Neural cell (in vitro differentiated cells): ENCODE measurements around the gene CAPN13. TPM values are rescaled to one million over a fixed set of nuclear protein-coding genes. Genes with fewer than 3 reads are reported as not detected.

Experiments used
- H2AFZ ChIP-seq: fragments of 200-600, 300-800 bp; sonication (generic), shearing (Covaris generic); 2 replicates; pipeline ENCODE4 v1.6.0; 2014; ENCODE audit warnings: low read depth, mild to moderate bottlenecking, antibody characterized with exemption, low read length, moderate library complexity
- H3F3A ChIP-seq: fragments of 200-600 bp; shearing (Covaris generic); 2 replicates; pipeline ENCODE4 v1.6.1; 2016; ENCODE audit warnings: mild to moderate bottlenecking, moderate library complexity, mixed read lengths, antibody characterized with exemption, low read length; ENCODE audit not compliant: insufficient read depth, poor library complexity, severe bottlenecking
- H3K27ac ChIP-seq: fragments of 200-600, 300-800 bp; sonication (generic), shearing (Covaris generic); 2 replicates; pipeline ENCODE4 v1.5.1; 2014; ENCODE audit warnings: mild to moderate bottlenecking, low read length, moderate library complexity
- H3K27me3 ChIP-seq: fragments of 300-800, 200-600 bp; sonication (generic), shearing (Covaris generic); 2 replicates; pipeline ENCODE4 v1.6.0; 2014; ENCODE audit warnings: mild to moderate bottlenecking, low read depth, low read length, moderate library complexity; ENCODE audit not compliant: insufficient read depth
- H3K36me3 ChIP-seq: fragments of 300-800, 200-600 bp; sonication (generic), shearing (Covaris generic); 2 replicates; pipeline ENCODE4 v1.5.1; 2014; ENCODE audit warnings: mild to moderate bottlenecking, antibody characterized with exemption, low read length, moderate library complexity; ENCODE audit not compliant: insufficient read depth
- H3K4me2 ChIP-seq: fragments of 300-800, 200-600 bp; sonication (generic), shearing (Covaris generic); 2 replicates; pipeline ENCODE4 v1.6.0; 2014; ENCODE audit warnings: mild to moderate bottlenecking, low read length
- H3K4me3 ChIP-seq: fragments of 300-800, 200-600 bp; sonication (generic), shearing (Covaris generic); 2 replicates; pipeline ENCODE4 v1.5.1; 2014; ENCODE audit warnings: mild to moderate bottlenecking, low read length, moderate library complexity
- H3K79me2 ChIP-seq: fragments of 200-600 bp; shearing (Covaris generic); replicated peaks from 2 replicates; pipeline ENCODE4 v1.6.0; 2014; ENCODE audit warnings: mild to moderate bottlenecking, low read length, moderate library complexity; ENCODE audit not compliant: insufficient read depth
- H3K9ac ChIP-seq: fragments of 300-800, 200-600 bp; sonication (generic), shearing (Covaris generic); 2 replicates; pipeline ENCODE4 v1.6.1; 2016; ENCODE audit warnings: mild to moderate bottlenecking, low read length, mixed read lengths
- H3K9me2 ChIP-seq: fragments of 200-600 bp; shearing (Covaris generic); 2 replicates; pipeline ENCODE4 v1.6.1; 2016; ENCODE audit warnings: mild to moderate bottlenecking, low read length, mixed read lengths; ENCODE audit not compliant: insufficient read depth
- H3K9me3 ChIP-seq: fragments of 200-600, 300-800 bp; sonication (generic), shearing (Covaris generic); 2 replicates; pipeline ENCODE4 v1.6.1; 2016; ENCODE audit warnings: mild to moderate bottlenecking, mixed run types, low read length, moderate library complexity, mixed read lengths
- H4K20me1 ChIP-seq: fragments of 200-600 bp; shearing (Covaris generic); 2 replicates; pipeline ENCODE4 v1.6.1; 2016; ENCODE audit warnings: mild to moderate bottlenecking, mixed run types; ENCODE audit not compliant: insufficient read depth
- EP300 ChIP-seq: fragments of 450-650 bp; conservative IDR thresholded peaks from 2 replicates; pipeline ENCODE4 v1.6.1; 2014; ENCODE audit warnings: antibody characterized with exemption, mild to moderate bottlenecking, moderate library complexity; ENCODE audit not compliant: poor library complexity, severe bottlenecking
- EZH2 ChIP-seq: fragments of 200-600, 300-800 bp; shearing (Covaris generic), sonication (generic); IDR thresholded peaks from 2 replicates; pipeline ENCODE4 v1.6.1; 2014; ENCODE audit warnings: antibody characterized with exemption, low read length, borderline replicate concordance, mild to moderate bottlenecking; ENCODE audit not compliant: insufficient read depth, poor library complexity, severe bottlenecking
- MXI1 ChIP-seq: fragments of 450-650 bp; conservative IDR thresholded peaks from 2 replicates; pipeline ENCODE4 v1.6.1; 2014; ENCODE audit warnings: antibody characterized with exemption, mild to moderate bottlenecking; ENCODE audit not compliant: poor library complexity, severe bottlenecking
- POLR2AphosphoS5 ChIP-seq: IDR thresholded peaks from 2 replicates; pipeline ENCODE4 v1.6.1; 2012
- RAD21 ChIP-seq: fragments of 450-650 bp; conservative IDR thresholded peaks from 2 replicates; pipeline ENCODE4 v1.6.1; 2014; ENCODE audit warnings: antibody characterized with exemption, mild to moderate bottlenecking, moderate library complexity
- REST ChIP-seq: IDR thresholded peaks from 2 replicates; pipeline ENCODE4 v1.6.1; 2012; ENCODE audit warnings: borderline replicate concordance
- SMC3 ChIP-seq: fragments of 450-650 bp; conservative IDR thresholded peaks from 2 replicates; pipeline ENCODE4 v1.6.1; 2014; ENCODE audit warnings: antibody characterized with exemption, mild to moderate bottlenecking, moderate library complexity; ENCODE audit not compliant: poor library complexity
- TAF1 ChIP-seq: IDR thresholded peaks from 2 replicates; pipeline ENCODE4 v1.6.1; 2012; ENCODE audit warnings: low read depth
- polyA plus RNA-seq: library from polyadenylated mRNA; depleted of rRNA; stranded (reverse); fragments of >200 nt; gene quantifications from 2 replicates; pipeline ENCODE4 v1.2.3, GENCODE V29; 2014
- TF ChIP-seq, protein P1 (sequence below): fragments of 450-650 bp; IDR thresholded peaks from 2 replicates; pipeline ENCODE4 v1.5.1; 2014; ENCODE audit warnings: antibody characterized with exemption, mild to moderate bottlenecking, moderate library complexity; ENCODE audit not compliant: poor library complexity, severe bottlenecking

Gene CAPN13
- polyA plus RNA-seq, 1 donor from 2014 or later = not detected

GRCh38 chr2:30823452-30823851 lies 16.2 kb upstream of the CAPN13 start:
- no peak overlapping the region for H3K9ac ChIP-seq
- H3K79me2 ChIP-seq = no peaks in the 10 kb centered on the region

GRCh38 chr2:30821960-30822359 lies 14.7 kb upstream of the CAPN13 start:
- Histone ChIP-seq H2AFZ (no peak overlapping the region), H3F3A (no peaks in the 10 kb centered on the region), H3K27me3 (no peaks in the 10 kb centered on the region), H3K4me2 (no peak overlapping the region), H3K4me3 (no peak overlapping the region), H3K36me3 (no peaks in the 10 kb centered on the region), H3K27ac (no peak overlapping the region), H3K9me2 (no peaks in the 10 kb centered on the region), H3K9ac (no peak overlapping the region), H4K20me1 (no peaks in the 10 kb centered on the region), H3K79me2 (no peaks in the 10 kb centered on the region), H3K9me3 (no peaks in the 10 kb centered on the region)
- no peak for TF ChIP-seq RAD21
- no peak for TF ChIP-seq EP300
- no peak for TF ChIP-seq TAF1
- TF ChIP-seq POLR2AphosphoS5 = no peak
- no peak for TF ChIP-seq EZH2
- TF ChIP-seq, protein P1, sequence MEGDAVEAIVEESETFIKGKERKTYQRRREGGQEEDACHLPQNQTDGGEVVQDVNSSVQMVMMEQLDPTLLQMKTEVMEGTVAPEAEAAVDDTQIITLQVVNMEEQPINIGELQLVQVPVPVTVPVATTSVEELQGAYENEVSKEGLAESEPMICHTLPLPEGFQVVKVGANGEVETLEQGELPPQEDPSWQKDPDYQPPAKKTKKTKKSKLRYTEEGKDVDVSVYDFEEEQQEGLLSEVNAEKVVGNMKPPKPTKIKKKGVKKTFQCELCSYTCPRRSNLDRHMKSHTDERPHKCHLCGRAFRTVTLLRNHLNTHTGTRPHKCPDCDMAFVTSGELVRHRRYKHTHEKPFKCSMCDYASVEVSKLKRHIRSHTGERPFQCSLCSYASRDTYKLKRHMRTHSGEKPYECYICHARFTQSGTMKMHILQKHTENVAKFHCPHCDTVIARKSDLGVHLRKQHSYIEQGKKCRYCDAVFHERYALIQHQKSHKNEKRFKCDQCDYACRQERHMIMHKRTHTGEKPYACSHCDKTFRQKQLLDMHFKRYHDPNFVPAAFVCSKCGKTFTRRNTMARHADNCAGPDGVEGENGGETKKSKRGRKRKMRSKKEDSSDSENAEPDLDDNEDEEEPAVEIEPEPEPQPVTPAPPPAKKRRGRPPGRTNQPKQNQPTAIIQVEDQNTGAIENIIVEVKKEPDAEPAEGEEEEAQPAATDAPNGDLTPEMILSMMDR = no peak
- no peak for TF ChIP-seq REST
- TF ChIP-seq MXI1 = no peak
- TF ChIP-seq SMC3 = no peak

More at GRCh38 chr2:30823452-30823851, 16.2 kb upstream of the CAPN13 start:
- H3K27me3 ChIP-seq = no peaks in the 10 kb centered on the region
- peak overlapping the region; percentile 44 for H3K4me2 ChIP-seq
- no peaks in the 10 kb centered on the region for H3F3A ChIP-seq
- TF ChIP-seq REST = no peak
- no peak for TF ChIP-seq TAF1
- no peak for TF ChIP-seq MXI1
- peak; percentile 39 for TF ChIP-seq POLR2AphosphoS5
- H3K36me3 ChIP-seq = no peaks in the 10 kb centered on the region
- no peaks in the 10 kb centered on the region for H3K9me2 ChIP-seq
- no peaks in the 10 kb centered on the region for H3K9me3 ChIP-seq
- H3K4me3 ChIP-seq = peak overlapping the region; percentile 21
- peak overlapping the region; percentile 33 for H3K27ac ChIP-seq
- no peaks in the 10 kb centered on the region for H4K20me1 ChIP-seq
- no peak overlapping the region for H2AFZ ChIP-seq
